ENCODE measurements around the gene GALNT15.

Gene GALNT15

DNA sequence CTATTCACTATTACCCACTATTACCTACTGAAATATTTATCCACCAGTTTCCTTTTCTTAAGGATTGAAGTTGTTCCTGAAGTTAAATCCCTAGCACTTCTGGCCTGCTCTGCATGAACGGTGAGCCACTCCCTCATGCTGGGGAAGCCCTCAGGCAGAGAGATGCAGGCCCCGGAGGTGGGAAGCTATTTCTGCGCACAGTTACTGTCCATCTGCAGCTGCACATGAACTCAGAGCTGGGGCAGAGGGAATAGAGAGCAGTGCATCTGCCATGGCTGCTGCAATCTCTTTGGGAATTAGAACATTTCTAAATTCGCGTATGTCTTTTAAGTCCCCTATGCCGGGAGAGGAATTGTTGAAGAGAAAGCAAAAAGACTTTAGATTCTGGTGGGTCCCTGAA is 6.3 kb upstream of the GALNT15 start:
- DNase-seq (ENCODE audit: low read depth): no peak

- DNase-seq (ENCODE audit: low read depth): no peak
These were observed 3.5 kb upstream of the GALNT15 start for GRCh38 chr3:16171009-16171408.

DNA sequence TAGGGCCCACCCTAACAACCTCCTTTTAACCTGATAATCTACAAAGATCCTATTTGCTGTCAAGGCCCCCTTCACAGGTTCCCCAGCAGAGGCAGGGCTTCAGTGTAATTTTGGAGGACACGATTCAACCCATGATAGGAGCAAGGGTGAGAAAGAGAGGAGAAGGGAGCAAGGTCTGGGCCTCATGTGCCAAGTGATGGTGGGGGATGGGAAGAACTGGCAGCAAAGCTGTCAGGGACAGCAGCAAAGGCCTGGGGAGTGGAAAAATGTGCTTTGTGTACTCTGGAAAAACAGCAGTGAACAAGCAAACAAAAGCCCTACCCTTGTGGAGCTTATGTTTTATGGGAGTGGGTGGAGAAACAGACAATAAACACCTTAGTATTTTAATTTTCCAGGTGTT is 2.7 kb upstream of the GALNT15 start:
- no peak for DNase-seq (ENCODE audit: low read depth)

DNA sequence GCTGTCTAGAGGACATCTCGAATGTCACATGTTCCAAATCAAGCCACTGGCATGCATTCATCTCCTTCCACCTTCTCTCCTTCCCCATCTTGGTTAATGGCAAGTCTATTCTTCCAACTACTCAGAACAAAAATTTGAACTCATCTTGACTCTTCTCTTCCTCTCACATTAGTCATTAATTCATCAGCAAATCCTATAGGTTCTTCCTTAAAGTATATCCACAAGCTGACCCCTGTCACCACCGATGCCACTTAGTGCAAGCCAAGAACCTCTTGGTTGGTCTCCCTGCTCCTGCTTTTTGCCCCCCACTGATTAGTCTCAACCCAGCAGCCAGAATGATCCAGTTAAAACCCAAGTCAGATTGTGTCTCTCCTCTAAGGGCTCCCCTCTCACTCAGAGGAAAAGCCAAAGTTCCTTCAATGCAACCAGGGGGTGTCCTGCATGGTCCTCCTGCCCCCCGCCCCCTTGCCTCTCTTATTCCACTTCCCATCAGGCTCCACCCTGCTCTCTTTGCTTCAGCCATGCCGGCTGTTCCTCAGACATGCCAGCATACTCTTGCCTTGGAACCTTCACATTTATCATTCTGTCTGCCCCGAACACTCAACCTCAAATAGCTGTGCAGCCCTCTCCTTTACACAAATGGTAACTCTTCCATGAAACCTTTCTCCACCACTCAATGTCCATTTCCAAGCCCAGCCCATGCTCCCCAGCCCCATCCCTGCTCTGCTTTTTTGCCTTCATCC is 1.0 kb upstream of the GALNT15 start:
- DNase-seq (ENCODE audit: low read depth): no peak

GRCh38 chr3:16174026-16174355 is 489 bp upstream of the GALNT15 start:
- DNase-seq (ENCODE audit: low read depth): no peak

GRCh38 chr3:16174976-16175901 is 759 bp downstream of the GALNT15 start:
- no peak for DNase-seq (ENCODE audit: low read depth)

DNA sequence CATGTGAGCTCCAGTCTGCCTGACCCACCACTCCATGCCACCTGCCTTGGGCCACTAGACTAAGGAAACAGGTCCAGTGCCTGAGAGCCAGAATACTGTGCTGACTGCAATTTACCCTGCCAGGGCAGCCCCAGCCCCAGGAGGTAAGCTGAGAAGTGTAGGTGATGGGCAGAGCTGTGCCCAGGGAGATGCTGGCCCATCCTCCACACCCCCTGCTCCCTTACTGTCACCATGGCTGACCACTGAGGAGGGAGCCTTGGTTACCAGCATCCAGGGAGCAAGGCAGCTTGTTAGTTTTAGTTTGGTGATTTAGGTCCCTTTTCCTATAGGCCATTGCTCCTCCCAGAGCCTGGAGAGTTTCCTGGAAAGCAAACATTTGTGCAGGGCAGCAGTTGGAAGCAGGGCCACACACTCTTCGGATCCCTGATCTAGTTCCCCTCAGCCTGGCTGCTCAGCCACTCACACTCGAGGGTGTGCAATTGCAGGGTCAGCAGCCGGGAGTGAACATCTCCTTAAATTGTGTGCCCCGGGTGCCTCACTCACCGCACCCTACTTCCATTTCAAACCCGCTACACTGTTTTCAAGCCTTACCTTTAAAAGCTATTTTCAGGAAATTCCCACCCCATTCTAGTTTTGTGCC is 2.0 kb downstream of the GALNT15 start:
- no peak for DNase-seq (ENCODE audit: low read depth)

DNA sequence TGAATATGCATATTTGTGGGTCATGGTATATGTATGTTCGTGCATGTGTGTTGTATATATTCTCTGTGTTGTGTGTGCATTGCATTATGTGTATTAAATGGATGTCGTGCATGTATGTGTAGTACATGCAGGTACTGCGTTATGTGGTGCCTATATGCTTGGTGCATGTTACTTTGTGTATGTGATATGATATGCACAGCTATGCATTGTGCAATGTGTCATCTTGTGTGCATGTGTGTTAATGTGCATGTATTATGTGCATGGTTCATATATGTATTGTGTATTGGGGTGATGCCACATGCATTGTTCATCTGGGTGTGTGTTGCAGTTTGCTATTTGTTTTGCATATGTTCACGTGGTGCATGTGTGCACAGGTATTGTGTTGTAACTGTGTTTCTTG is 2.9 kb downstream of the GALNT15 start:
- no peak for DNase-seq (ENCODE audit: low read depth)

DNA sequence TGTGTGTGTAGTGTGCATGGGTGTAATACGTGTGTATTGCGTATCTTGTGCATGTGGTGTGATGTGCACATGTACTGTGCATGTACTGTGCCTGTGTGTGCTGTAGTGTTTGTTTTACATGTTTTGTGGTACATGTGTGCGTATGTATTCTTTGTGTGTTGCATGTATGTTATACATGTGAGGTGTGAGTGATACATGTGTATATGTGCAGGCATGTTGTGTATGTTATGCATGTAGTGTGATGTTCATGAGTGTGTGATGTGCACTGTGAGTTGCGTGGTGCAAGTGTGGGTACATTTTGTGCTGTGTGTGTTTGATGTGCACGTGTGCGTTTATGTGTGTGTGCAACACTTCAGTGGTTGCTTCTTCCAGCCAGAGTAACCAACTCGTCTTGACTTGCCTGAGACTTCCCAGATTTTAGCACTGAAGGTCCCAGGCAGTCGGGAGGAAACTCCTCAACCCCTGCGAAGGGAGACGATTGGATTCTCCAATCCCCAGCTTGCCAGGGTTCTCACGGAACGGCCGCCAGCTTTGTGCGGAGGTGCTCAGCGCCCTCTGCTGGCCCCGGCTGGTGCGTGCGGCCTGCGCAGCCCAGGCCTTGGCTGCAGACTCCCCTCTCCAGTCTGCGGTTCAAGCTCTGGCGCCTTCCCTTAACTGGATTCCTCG is 3.6 kb downstream of the GALNT15 start:
- peak; percentile 52 for DNase-seq (ENCODE audit: low read depth)

DNA sequence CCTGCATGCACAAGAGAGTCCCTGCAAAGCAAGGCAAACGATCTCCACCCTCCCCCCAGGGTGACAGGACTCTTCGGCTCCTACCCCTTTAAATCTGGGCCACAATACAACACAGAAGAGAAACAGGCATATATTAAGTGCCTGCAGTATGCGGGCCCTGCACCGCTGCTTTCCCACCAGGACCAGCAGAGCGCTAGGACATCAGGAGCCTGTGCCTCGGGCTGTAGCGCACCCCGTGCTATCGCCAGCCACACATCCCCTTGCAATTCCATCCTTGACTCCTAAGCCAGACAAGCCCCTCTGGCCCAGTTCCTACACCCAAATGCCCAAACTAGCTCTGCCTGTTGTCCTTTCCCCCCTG is 4.1 kb downstream of the GALNT15 start:
- no peak for DNase-seq (ENCODE audit: low read depth)

DNA sequence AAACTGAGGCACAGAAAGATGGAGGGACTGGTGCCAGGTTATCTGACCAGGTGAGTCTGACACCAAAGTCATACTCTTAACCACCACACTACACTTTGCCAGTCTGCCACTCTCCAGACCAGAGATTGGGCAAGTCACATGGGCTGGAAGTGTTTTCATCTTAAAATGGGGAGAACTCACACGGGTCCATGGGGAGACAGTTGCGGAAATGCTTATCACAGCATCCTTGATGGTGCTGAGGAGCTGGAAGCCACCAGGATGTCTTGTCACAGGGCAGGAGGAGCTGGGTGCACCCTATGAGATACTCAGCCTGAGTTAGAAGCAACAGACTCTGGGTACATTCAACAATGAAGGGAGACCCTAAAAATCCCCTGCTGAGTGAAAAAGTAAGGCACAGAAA is 4.8 kb downstream of the GALNT15 start:
- no peak for DNase-seq (ENCODE audit: low read depth)

- DNase-seq (ENCODE audit: low read depth): no peak
These were observed 5.6 kb downstream of the GALNT15 start for GRCh38 chr3:16179771-16180736.

GRCh38 chr3:16180737-16181134 is 6.3 kb downstream of the GALNT15 start:
- no peak for DNase-seq (ENCODE audit: low read depth)

DNA sequence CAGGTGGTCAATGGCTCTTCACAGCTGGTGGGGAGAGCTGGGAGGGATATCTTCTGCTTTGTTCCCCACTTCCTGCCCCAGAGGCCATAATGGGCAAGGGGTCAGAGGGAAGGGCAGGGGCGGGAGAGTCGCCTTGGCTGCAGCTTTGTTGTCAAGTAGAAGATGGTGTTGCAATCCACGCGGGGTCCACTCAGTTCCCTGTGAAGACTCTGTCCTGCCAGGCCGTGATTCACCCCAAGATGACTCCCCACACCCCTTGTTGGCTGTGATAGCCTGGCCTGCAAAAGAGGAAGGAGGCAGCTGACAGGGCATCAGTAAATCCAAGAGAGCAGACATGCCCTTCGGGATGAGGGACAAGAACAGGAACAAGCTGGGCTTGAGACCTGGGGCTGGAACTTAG is 6.9 kb downstream of the GALNT15 start:
- no peak for DNase-seq (ENCODE audit: low read depth)

- DNase-seq (ENCODE audit: low read depth): no peak
These were observed 7.7 kb downstream of the GALNT15 start for GRCh38 chr3:16182183-16182582.

DNA sequence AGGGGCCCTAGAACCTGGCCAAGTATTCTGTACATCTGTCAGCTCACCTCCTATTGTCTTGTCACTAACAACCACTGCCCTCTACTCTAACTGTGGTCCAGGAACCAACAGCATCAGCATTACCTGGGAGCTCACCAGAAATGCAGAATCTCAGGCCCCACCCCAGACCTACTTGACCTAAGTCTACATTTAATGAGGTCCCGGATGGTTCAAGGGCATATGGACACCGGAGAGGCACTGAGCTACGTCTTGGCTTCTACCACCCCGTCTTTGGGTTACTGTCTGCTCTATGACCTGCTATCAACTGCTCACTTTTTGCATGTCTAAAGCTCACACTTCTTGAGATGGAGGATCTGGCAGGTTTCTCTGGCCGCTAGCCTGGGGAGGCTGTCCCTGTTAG is 8.1 kb downstream of the GALNT15 start:
- DNase-seq (ENCODE audit: low read depth): no peak

DNA sequence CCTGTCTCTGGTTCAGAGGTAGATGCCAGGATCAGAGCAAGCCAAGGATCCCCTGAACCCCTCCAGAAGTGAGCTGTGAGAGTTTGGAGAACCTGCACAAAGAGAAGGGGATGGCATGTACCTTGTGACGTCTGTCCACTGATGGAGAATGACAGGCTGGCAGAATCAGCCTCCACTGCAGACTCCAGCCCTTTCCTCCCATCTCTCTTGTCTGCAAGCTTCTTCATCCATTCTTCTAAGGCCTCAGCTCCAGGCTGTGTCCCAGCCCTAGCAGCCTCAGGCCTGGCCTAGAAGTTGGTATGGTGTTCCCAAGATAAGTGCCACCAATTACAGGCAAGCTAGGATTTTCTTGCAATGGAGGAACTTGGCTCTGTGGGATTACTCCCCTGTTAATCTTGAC is 8.6 kb downstream of the GALNT15 start:
- DNase-seq (ENCODE audit: low read depth): no peak

GRCh38 chr3:16183601-16184270 is 9.3 kb downstream of the GALNT15 start:
- DNase-seq (ENCODE audit: low read depth): no peak

- DNase-seq (ENCODE audit: low read depth): no peak
These were observed 11.6 kb downstream of the GALNT15 start for GRCh38 chr3:16186086-16186485.

DNA sequence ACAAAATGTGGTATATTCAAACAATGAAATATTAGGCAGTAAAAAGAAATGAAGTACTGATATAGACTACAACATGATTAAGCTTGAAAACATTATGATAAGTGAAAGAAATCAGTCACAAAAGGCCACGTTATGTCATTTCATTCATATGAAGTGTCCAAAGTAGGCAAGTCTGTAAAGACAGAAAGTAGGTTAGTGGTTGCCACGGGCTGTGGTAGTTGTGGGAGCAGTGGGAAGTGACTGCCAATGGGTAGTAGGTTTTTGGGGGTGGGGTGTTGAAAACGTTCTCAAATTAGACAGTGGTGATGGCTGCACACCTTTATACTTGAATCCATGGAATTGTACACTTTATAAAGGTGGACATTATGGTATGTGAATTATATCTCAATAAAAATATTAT is 12.1 kb downstream of the GALNT15 start:
- DNase-seq (ENCODE audit: low read depth): no peak
